Fibroblast of mammary gland (primary cell): ENCODE data around the gene WDFY3.

ENCODE experiments used
- DNase-seq: peaks from one replicate; pipeline ENCODE4 v3.0.0-alpha.2; 2010; ENCODE audit warnings: low read depth
- H3K4me3 ChIP-seq: 2 replicates; pipeline ENCODE4 v1.5.1; 2011; ENCODE audit warnings: low read depth, mild to moderate bottlenecking, low read length, moderate library complexity; ENCODE audit not compliant: control insufficient read depth
- TF ChIP-seq, protein P1 (sequence below): conservative IDR thresholded peaks from 2 replicates; pipeline ENCODE4 v1.5.1; 2011; ENCODE audit warnings: low read depth, low read length, inconsistent platforms; ENCODE audit not compliant: control insufficient read depth, insufficient read depth

The WDFY3 gene

DNA sequence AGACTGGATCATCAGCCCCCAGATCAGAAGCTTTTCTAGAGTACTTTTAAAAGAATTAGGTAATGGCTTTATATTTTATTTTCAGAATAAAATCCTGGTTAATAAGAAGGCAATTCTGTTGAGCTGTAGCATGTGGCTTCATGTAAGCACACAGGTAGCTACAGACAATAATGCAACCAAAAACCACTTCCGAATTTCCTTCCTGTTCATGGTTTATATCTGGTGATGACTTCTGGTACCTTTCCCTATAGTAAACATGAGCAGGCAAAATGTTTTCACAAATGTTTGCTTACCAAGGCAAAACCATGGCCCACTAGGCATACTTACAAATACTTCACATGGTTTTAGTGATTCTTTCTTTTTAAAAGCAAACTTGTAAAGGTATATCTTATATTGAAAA is 239.0 kb downstream of the WDFY3 start:
- TF ChIP-seq, protein P1, sequence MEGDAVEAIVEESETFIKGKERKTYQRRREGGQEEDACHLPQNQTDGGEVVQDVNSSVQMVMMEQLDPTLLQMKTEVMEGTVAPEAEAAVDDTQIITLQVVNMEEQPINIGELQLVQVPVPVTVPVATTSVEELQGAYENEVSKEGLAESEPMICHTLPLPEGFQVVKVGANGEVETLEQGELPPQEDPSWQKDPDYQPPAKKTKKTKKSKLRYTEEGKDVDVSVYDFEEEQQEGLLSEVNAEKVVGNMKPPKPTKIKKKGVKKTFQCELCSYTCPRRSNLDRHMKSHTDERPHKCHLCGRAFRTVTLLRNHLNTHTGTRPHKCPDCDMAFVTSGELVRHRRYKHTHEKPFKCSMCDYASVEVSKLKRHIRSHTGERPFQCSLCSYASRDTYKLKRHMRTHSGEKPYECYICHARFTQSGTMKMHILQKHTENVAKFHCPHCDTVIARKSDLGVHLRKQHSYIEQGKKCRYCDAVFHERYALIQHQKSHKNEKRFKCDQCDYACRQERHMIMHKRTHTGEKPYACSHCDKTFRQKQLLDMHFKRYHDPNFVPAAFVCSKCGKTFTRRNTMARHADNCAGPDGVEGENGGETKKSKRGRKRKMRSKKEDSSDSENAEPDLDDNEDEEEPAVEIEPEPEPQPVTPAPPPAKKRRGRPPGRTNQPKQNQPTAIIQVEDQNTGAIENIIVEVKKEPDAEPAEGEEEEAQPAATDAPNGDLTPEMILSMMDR: no peak
- no peak for DNase-seq
- H3K4me3 ChIP-seq: no peak overlapping the region

DNA sequence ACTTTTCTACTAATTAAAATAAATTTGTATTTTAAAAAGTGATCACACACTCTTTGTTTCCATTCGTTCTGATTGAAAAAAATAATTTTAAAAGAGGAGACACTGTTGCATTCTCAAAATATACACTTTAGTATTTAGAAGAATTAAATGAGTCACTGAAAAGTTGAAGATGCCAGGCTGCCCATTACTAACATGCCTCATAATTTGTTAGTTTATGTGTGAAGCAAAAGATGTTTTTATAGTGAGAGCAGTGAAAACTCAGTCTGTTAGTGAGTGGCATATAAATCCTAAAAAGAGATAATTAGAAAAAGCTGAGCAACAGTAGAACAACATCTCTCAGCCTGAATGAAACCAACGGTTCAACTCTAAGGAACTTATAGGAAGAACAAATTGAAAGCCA is 240.1 kb downstream of the WDFY3 start:
- peak; percentile 21 for DNase-seq
- TF ChIP-seq, protein P1: no peak
- no peak overlapping the region for H3K4me3 ChIP-seq

GRCh38 chr4:84722720-84723119 is 243.8 kb downstream of the WDFY3 start:
- H3K4me3 ChIP-seq: no peak overlapping the region
- TF ChIP-seq, protein P1: no peak
- DNase-seq: no peak

DNA sequence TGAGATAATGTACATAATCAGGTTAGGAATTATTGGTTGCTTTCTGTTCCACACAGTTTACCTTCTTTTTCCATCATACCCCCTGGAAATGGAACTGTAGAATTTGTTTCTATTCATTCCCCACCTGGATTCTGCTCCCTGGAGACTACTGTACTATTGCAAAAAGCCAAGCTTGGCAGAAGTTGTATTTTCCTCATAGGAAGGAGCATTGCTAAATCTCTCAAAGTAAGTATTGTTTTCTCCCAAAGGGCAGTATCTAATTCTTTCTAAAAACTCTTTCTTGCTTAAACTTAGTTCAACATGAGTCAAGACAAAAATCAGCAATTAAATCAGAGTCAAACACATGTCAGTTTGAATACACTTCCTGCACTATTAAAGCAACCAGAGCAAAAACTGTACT is 247.4 kb downstream of the WDFY3 start:
- H3K4me3 ChIP-seq: no peak overlapping the region
- DNase-seq: peak; percentile 47
- TF ChIP-seq, protein P1: no peak

DNA sequence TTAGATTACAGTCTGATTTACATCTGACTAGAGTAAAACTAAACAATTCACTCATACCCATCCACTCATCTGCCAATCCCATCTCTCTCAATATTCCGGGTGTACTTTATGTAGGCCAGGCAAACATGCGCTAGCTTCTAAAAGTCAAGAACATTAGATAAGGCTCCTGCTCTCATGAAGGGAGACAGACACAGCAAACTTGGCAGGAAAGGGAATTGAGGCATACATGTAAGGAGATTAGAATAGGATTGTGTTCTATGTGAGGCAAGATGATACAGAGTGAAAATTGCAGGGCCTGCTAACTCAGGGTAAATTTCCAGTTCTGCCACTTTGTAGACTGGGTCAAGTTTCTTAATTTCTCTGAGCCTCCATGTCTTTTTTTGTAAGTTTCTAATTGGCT is 247.8 kb downstream of the WDFY3 start:
- DNase-seq: no peak
- TF ChIP-seq, protein P1: no peak
- H3K4me3 ChIP-seq: no peak overlapping the region

GRCh38 chr4:84710548-84710947 is 255.9 kb downstream of the WDFY3 start:
- H3K4me3 ChIP-seq: no peak overlapping the region
- no peak for DNase-seq
- TF ChIP-seq, protein P1: no peak
